ENCODE results near the gene THSD7A.

THSD7A gene

DNA sequence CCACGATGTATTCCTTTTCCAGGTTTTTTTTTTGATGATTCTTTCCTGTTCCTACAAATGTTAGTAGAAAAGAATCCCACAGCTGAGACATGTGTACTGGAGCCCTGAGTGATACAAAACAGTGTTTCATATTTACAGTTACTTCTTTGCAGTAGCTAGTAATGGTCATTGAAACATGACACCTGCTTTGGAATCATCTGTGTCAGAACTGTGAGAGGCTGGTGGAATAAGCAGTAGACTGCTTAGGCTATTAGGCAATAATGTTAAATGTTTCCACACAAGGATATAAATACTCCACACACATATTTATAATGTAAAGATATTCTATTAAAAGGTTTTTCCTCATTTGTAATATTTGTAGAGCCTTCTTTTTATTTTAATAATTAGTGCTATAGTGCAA is 394.0 kb downstream of the THSD7A start:
- DNase-seq (ENCODE audit: low spot score): no peak
- no peak for TF ChIP-seq CTCF (IDR thresholded peaks at IDR 0.05; ENCODE audit: extremely low read depth, missing control alignments)

- no peak for DNase-seq (ENCODE audit: low spot score)
- no peak for TF ChIP-seq CTCF (IDR thresholded peaks at IDR 0.05; ENCODE audit: extremely low read depth, missing control alignments)
These were observed 395.0 kb downstream of the THSD7A start for GRCh38 chr7:11436773-11437524.

GRCh38 chr7:11436316-11436715 is 395.7 kb downstream of the THSD7A start:
- no peak for DNase-seq (ENCODE audit: low spot score)

GRCh38 chr7:11434366-11434765 is 397.6 kb downstream of the THSD7A start:
- no peak for TF ChIP-seq CTCF (IDR thresholded peaks at IDR 0.05; ENCODE audit: extremely low read depth, missing control alignments)
- no peak for DNase-seq (ENCODE audit: low spot score)

More at GRCh38 chr7:11436316-11436715, 395.7 kb downstream of the THSD7A start:
- no peak for TF ChIP-seq CTCF (IDR thresholded peaks at IDR 0.05; ENCODE audit: extremely low read depth, missing control alignments)

DNA sequence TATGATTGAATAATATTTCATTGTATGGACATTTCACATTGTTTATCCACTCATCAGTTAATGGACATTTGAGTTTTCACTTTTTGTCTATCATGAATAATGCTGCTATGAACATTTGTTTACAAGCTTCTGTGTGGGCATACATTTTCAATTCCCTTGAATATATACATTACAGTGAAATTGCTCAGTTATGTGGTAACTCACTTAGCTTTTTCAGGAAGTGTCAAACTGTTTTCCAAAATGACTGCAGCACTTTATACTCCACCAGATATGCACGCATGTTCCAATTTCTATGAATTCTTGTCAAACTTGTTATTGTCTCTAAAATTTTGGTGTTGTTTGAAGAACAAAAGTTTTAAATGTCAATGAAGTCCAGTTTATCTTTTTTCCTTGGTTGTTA is 401.2 kb downstream of the THSD7A start:
- DNase-seq (ENCODE audit: low spot score): no peak
- no peak for TF ChIP-seq CTCF (IDR thresholded peaks at IDR 0.05; ENCODE audit: extremely low read depth, missing control alignments)

DNA sequence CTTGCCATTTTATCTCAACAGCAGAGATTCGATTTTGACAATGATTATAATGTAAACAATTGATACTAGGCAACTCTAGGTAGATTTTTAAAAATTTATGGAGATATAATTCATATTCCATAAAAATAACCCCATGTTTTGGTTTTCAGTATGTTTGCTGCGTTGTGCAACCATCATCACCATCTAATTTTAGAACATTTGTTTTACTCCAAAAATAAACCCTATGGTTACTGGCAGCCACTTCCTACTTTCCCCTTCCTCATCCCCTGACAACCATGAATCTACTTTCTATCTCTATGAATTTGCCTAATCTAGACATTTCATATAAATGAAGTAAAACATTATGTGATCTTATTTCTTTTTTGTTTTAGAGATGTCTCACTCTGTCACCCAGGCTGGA is 401.9 kb downstream of the THSD7A start:
- no peak for TF ChIP-seq CTCF (IDR thresholded peaks at IDR 0.05; ENCODE audit: extremely low read depth, missing control alignments)
- DNase-seq (ENCODE audit: low spot score): no peak

DNA sequence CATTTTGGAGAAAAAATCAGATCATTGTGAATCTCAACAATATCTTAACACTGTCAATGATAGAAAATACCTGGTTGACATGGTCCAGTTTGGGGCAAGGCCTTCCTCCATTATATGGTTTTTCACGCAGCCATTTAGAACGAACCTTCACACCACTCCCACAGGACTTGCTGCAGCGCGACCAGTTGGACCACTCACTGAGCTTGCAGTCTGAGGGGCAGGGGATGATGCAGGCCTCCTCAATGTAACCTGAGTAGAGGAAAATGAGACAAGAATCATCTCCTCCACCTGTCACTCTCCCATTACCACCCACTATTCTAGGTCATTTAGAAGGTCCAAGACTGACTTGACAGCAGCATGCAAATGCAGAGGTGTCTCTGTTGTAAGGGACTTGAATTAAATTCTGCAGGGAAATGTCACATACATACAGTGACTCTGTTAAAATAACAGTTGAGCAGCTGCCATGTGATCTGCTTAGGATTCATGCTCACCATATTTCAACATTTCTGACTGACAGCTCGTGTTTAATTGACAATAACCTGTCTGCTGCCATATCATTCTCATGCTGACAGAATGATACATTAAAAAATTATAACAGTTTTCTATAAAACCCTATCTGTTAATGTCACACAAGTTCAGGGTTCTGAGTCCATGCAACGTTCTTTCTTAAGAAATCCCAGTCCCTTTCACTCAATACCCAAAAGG is 403.0 kb downstream of the THSD7A start:
- no peak for TF ChIP-seq CTCF (IDR thresholded peaks at IDR 0.05; ENCODE audit: extremely low read depth, missing control alignments)
- DNase-seq (ENCODE audit: low spot score): no peak

Data from GM20000 (cell line).